A673 (cell line): ENCODE data around the gene KRT76. TPM values are rescaled to one million over a fixed set of nuclear protein-coding genes. Genes with fewer than 3 reads are reported as not detected.
"Not testable (repeated sequence)": the region's sequence is repeated elsewhere in the genome, so short reads cannot be mapped to it uniquely, and the experiment has no call there.

Experiments
- BruUV-seq: library from RNA; stranded (reverse); fragments of 400-500 nt; replicated peaks from 2 replicates; lab custom pipeline; 2021; lab: Mats Ljungman, UMichigan
- CTCF ChIA-PET: fragments of 300-600 bp; sonication (Branson Sonifier 250); formaldehyde crosslinking; loops from one replicate; lab custom pipeline; 2022; ENCODE audit warnings: antibody characterized with exemption; lab: Charles Lee
- POLR2A ChIA-PET: fragments of 300-600 bp; sonication (Branson Sonifier 250); formaldehyde crosslinking; loops from one replicate; lab custom pipeline; 2022; ENCODE audit warnings: antibody characterized with exemption; ENCODE audit not compliant: low non-redundant PET; lab: Charles Lee
- DNase-seq: peaks from one replicate; pipeline ENCODE4 v3.0.0-alpha.2; 2015; ENCODE audit warnings: low spot score
- H3K27ac ChIP-seq: fragments of 200-600 bp; sonication (generic); 2 replicates; pipeline ENCODE4 v1.5.1; 2016; ENCODE audit warnings: mixed run types, low read depth, mild to moderate bottlenecking, mixed read lengths, antibody characterized with exemption, low read length; ENCODE audit not compliant: poor library complexity, severe bottlenecking
- H3K27me3 ChIP-seq: fragments of 200-600 bp; sonication (generic); replicated peaks from 2 replicates; pipeline ENCODE4 v1.6.1; 2017; ENCODE audit warnings: mixed run types, low read depth, mild to moderate bottlenecking, mixed read lengths, antibody characterized with exemption, low read length; ENCODE audit not compliant: insufficient read depth, poor library complexity
- H3K36me3 ChIP-seq: fragments of 200-600 bp; sonication (generic); 2 replicates; pipeline ENCODE4 v1.6.1; 2016; ENCODE audit warnings: mixed run types, mild to moderate bottlenecking, mixed read lengths, antibody characterized with exemption, low read length; ENCODE audit not compliant: insufficient read depth, poor library complexity, severe bottlenecking
- H3K4me1 ChIP-seq: fragments of 200-600 bp; sonication (generic); 2 replicates; pipeline ENCODE4 v1.6.1; 2017; ENCODE audit warnings: mixed run types, mild to moderate bottlenecking, mixed read lengths, antibody characterized with exemption, low read length; ENCODE audit not compliant: insufficient read depth, poor library complexity, severe bottlenecking
- H3K4me3 ChIP-seq: fragments of 200-600 bp; sonication (generic); 2 replicates; pipeline ENCODE4 v1.5.1; 2016; ENCODE audit warnings: low read depth, mixed run types, mild to moderate bottlenecking, mixed read lengths, low read length; ENCODE audit not compliant: poor library complexity, severe bottlenecking
- H3K9me3 ChIP-seq: fragments of 200-600 bp; sonication (generic); 2 replicates; pipeline ENCODE4 v1.6.1; 2016; ENCODE audit warnings: mixed run types, low read depth, mild to moderate bottlenecking, mixed read lengths, antibody characterized with exemption, low read length; ENCODE audit not compliant: poor library complexity, severe bottlenecking
- EZH2 ChIP-seq: fragments of 200-600 bp; sonication (generic); IDR thresholded peaks from 2 replicates; pipeline ENCODE4 v1.6.1; 2017; ENCODE audit warnings: borderline replicate concordance, low read depth, mild to moderate bottlenecking, mixed read lengths, antibody characterized with exemption, low read length; ENCODE audit not compliant: poor library complexity, severe bottlenecking
- intact Hi-C: fragments of 100-400 bp; cut with micrococcal nuclease; formaldehyde crosslinking; loops from one replicate; pipeline ENCODE4 v1.10.0; 2022; ENCODE audit not compliant: unreplicated experiment
- total RNA-seq: library from RNA; stranded (reverse); gene quantifications from 2 replicates; pipeline ENCODE4 v1.2.3, GENCODE V29; 2021
- TF ChIP-seq, protein P1 (sequence below): fragments of 300-800, 200-600 bp; sonication (generic); conservative IDR thresholded peaks from 2 replicates; pipeline ENCODE4 v1.5.1; 2017; ENCODE audit warnings: low read depth, mild to moderate bottlenecking, antibody characterized with exemption, low read length, moderate library complexity, mixed read lengths

The KRT76 gene
- total RNA-seq, 1 experiment from 2014 or later = not detected

DNA sequence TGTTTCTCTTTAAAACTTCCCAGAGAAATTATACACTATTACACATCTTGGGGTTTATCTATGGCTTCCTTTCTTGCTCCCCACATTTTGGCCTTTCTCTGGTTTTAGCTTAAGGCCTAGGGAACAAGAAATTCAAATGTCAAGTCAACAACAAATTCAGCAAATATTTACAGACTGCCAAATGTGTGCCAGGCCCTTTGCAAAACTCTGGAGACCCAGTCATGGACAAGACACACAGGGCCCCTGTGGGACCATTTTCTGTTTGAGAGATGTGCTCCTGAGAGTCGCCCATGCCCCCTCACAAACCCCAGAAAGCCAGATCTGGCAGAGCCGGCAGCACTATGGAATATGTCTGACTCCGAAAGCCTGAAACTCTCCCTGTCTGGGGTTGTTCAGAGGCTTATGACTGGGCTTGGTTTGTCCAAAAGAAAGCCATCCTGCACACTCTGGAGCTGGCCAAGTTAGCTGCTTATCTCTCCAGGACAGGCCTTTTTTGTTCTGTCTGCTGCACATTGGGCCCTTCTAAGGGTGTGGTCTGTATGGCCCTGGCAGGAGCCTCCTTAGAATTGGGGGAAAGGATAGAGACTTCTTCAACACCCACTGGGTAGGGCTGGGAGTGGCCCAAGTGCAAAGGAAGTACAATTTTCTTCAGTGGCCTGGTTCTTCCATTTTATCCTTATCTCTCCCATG lies 19.8 kb upstream of the KRT76 start:
- H3K27me3 ChIP-seq = no peaks in the 10 kb centered on the region
- TF ChIP-seq, protein P1, sequence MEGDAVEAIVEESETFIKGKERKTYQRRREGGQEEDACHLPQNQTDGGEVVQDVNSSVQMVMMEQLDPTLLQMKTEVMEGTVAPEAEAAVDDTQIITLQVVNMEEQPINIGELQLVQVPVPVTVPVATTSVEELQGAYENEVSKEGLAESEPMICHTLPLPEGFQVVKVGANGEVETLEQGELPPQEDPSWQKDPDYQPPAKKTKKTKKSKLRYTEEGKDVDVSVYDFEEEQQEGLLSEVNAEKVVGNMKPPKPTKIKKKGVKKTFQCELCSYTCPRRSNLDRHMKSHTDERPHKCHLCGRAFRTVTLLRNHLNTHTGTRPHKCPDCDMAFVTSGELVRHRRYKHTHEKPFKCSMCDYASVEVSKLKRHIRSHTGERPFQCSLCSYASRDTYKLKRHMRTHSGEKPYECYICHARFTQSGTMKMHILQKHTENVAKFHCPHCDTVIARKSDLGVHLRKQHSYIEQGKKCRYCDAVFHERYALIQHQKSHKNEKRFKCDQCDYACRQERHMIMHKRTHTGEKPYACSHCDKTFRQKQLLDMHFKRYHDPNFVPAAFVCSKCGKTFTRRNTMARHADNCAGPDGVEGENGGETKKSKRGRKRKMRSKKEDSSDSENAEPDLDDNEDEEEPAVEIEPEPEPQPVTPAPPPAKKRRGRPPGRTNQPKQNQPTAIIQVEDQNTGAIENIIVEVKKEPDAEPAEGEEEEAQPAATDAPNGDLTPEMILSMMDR = no peak
- TF ChIP-seq EZH2 = no peak
- no peaks in the 10 kb centered on the region for H3K36me3 ChIP-seq
- H3K9me3 ChIP-seq = no peaks in the 10 kb centered on the region
- no peak for DNase-seq
- intact Hi-C loops = no loop called here
- CTCF ChIA-PET = no interaction called here
- peaks cover 9% of the 10 kb centered on the region for H3K4me1 ChIP-seq
- no peak overlapping the region for H3K4me3 ChIP-seq
- no TSS peak for BruUV-seq
- POLR2A ChIA-PET = no interaction called here
- H3K27ac ChIP-seq = no peak overlapping the region

DNA sequence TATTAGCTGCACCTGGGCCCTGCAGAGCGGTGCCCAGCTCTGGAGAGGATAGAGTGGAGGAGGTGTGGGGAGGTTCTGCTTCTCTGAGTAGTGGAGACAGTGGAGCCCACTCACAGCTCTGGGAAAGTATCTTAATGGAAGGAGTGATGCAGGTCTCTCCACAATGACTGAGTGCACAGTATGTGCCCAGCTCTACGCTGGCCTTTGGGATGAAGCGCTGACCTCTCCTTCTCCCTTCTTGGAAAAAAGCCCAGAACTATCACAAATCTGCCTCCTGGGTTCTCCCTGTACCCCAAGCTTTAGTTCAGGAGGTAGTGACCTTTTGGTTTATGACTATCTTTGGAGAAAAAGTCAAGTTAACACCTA lies 19.3 kb upstream of the KRT76 start:
- no TSS peak for BruUV-seq
- intact Hi-C loops = no loop called here
- Histone ChIP-seq H3K9me3 (no peaks in the 10 kb centered on the region), H3K27ac (no peak overlapping the region), H3K36me3 (no peaks in the 10 kb centered on the region), H3K4me1 (peaks cover 9% of the 10 kb centered on the region), H3K27me3 (no peaks in the 10 kb centered on the region), H3K4me3 (no peak overlapping the region)
- CTCF ChIA-PET = no interaction called here
- DNase-seq = no peak
- TF ChIP-seq EZH2 = no peak
- TF ChIP-seq, protein P1 = no peak
- POLR2A ChIA-PET = no interaction called here

DNA sequence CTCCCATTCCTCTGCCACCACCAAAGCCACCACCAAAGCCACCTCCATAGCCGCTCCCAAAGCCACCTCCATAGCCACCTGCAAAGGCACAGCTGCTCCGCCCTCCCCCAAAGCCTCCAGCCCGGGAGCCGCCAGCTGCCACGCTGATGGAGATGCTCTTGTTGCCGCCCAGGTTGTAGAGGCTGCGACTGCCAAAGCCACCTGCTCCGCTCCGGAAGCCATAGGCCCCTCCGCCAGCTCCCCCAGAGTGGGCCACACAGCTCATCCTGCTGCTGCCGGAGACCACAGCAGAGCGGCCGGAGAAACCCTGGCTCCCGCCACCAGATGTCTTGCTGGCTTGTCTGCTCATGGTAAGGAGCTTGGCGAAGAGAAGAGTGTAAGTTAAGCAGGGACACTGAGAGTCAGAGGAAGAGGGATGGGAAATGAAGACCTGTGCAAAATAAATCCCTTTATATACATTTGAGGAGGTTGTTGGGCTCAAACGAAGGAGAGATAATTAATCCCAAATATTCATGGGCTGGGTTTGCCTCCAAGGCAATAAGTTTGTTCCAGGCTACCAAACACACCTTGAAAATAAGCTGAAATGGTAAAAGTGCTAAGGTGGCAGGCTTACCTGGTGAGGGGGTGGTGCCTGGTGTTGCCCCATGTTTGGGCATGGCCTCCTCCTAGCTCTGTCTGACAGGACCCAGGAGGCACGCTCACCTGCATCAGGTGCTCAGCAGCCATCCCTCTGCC lies 18.7 kb upstream of the KRT76 start, which contains the start of gene KRT3:
KRT3 (minus strand) TSS at position 424 of the 735 bp plus-strand sequence; CDS start at position 349, 75 bp downstream.
- Histone ChIP-seq H3K27ac (no peak within 1 kb of the TSS), H3K4me3 (no peak within 1 kb of the TSS), H3K36me3 (no peaks in the 10 kb centered on the region), H3K4me1 (peaks cover 9% of the 10 kb centered on the region), H3K27me3 (no peaks in the 10 kb centered on the region), H3K9me3 (no peaks in the 10 kb centered on the region)
- BruUV-seq = no TSS peak
- intact Hi-C loops = no loop called here
- TF ChIP-seq, protein P1 = no peak
- no peak for TF ChIP-seq EZH2
- CTCF ChIA-PET = no interaction called here
- no peak for DNase-seq
- POLR2A ChIA-PET = no interaction called here

DNA sequence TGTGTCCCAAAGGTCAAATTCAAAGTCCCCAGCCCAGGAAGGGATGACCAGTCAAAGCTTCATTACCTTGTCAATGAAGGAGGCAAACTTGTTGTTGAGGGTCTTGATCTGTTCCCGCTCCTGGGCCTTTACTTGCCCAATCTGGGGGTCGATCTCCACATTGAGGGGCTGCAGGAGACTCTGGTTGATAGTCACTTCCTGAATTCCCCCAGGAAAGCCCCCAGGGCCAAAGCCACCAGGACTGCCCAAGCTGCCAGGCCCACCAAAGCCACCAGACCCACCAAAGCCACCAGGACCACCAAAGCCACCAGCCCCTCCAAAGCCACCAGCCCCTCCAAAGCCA lies 18.2 kb upstream of the KRT76 start:
- intact Hi-C loops, H3K4me3 ChIP-seq, H3K36me3 ChIP-seq, DNase-seq, H3K27ac ChIP-seq, CTCF ChIA-PET, H3K9me3 ChIP-seq, BruUV-seq, POLR2A ChIA-PET, H3K4me1 ChIP-seq, H3K27me3 ChIP-seq: not testable (repeated sequence)
